Germinal center (tissue), 1 donor: ENCODE results near the gene MRPL20.
"Not testable (repeated sequence)": the region's sequence is repeated elsewhere in the genome, so short reads cannot be mapped to it uniquely, and the experiment has no call there.

Experiments used
- DNase-seq: peaks from one replicate; pipeline ENCODE4 v3.0.0; 2012; ENCODE audit warnings: mixed read lengths, low spot score

MRPL20 gene

GRCh38 chr1:1437033-1437903, 30.2 kb upstream of the MRPL20 start:
- peak; percentile 6 for DNase-seq

GRCh38 chr1:1436630-1437032, 29.5 kb upstream of the MRPL20 start:
- peak; percentile 9 for DNase-seq

GRCh38 chr1:1435911-1436629, 29.0 kb upstream of the MRPL20 start:
- no peak for DNase-seq

GRCh38 chr1:1435106-1435903, 28.2 kb upstream of the MRPL20 start, which contains the start of gene VWA1:
Gene VWA1, plus strand, starts transcription at chr1:1435690. Its CDS starts 59 bp downstream, at chr1:1435749.
- peak; percentile 90 for DNase-seq

- no peak for DNase-seq
Measured at GRCh38 chr1:1434824-1435105, 27.7 kb upstream of the MRPL20 start.

GRCh38 chr1:1434131-1434823, 27.2 kb upstream of the MRPL20 start:
- DNase-seq: peak; percentile 35

GRCh38 chr1:1433804-1434130, 26.7 kb upstream of the MRPL20 start:
- peak; percentile 11 for DNase-seq

- peak; percentile 8 for DNase-seq
Measured at GRCh38 chr1:1432951-1433803, 26.1 kb upstream of the MRPL20 start.

GRCh38 chr1:1432274-1432950, 25.3 kb upstream of the MRPL20 start:
- no peak for DNase-seq

- DNase-seq: no peak
Measured at GRCh38 chr1:1431845-1432273, 24.8 kb upstream of the MRPL20 start.

GRCh38 chr1:1430992-1431844, 24.1 kb upstream of the MRPL20 start:
- DNase-seq: peak; percentile 3

GRCh38 chr1:1430114-1430982, 23.3 kb upstream of the MRPL20 start:
- DNase-seq: no peak

GRCh38 chr1:1429671-1430073, 22.6 kb upstream of the MRPL20 start:
- no peak for DNase-seq

GRCh38 chr1:1428967-1429366, 21.9 kb upstream of the MRPL20 start:
- not testable (repeated sequence) for DNase-seq

GRCh38 chr1:1428174-1428573, 21.1 kb upstream of the MRPL20 start:
- no peak for DNase-seq

- no peak for DNase-seq
Measured at GRCh38 chr1:1427820-1428148, 20.7 kb upstream of the MRPL20 start.

GRCh38 chr1:1427106-1427819, 20.2 kb upstream of the MRPL20 start:
- DNase-seq: peak; percentile 38

- peak; percentile 8 for DNase-seq
Measured at GRCh38 chr1:1426496-1427105, 19.5 kb upstream of the MRPL20 start.
